Prostate gland (tissue), 2 donors: ENCODE results near the gene RBM24. TPM values are rescaled to one million over a fixed set of nuclear protein-coding genes. Genes with fewer than 3 reads are reported as not detected.
"Not testable (repeated sequence)": the region's sequence is repeated elsewhere in the genome, so short reads cannot be mapped to it uniquely, and the experiment has no call there.

Experiments
- DNase-seq: peaks from one replicate; pipeline ENCODE4 v3.0.0-alpha.2; 2019; ENCODE audit warnings: low spot score
- H3K27ac ChIP-seq, 2 donors: fragments of 200-600 bp; sonication (generic); 2 replicates each; pipeline ENCODE4 v1.5.1; 2017 to 2019
- H3K27me3 ChIP-seq: fragments of 200-600 bp; sonication (generic); replicated peaks from 2 replicates; pipeline ENCODE4 v1.5.1; 2019; ENCODE audit not compliant: insufficient read depth
- H3K36me3 ChIP-seq, 2 donors: fragments of 200-600 bp; sonication (generic); 1 replicate in 1 of 2; 2 replicates in 1 of 2; pipeline versions ENCODE4 v1.5.1 to v1.8.1; 2017 to 2019
- H3K4me1 ChIP-seq: fragments of 200-600 bp; sonication (generic); replicated peaks from 2 replicates; pipeline ENCODE4 v1.5.1; 2019
- H3K4me3 ChIP-seq, 2 donors: fragments of 200-600 bp; sonication (generic); 2 replicates each; pipeline ENCODE4 v1.5.1; 2017 to 2019
- H3K9me3 ChIP-seq: fragments of 200-600 bp; sonication (generic); 2 replicates; pipeline ENCODE4 v1.5.1; 2017
- CTCF ChIP-seq, 4 experiments: fragments of 200-600 bp in 2 of 4; fragments of 450-650 bp in 2 of 4; sonication (generic) in 2 of 4; IDR thresholded peaks; 1 replicate in 3 of 4; 2 replicates in 1 of 4; pipeline ENCODE4 v1.5.1; 2016 to 2019; ENCODE audit warnings: antibody characterized with exemption in 4 of 4, mild to moderate bottlenecking in 2 of 4, moderate library complexity in 2 of 4
- POLR2A ChIP-seq: fragments of 450-650 bp; IDR thresholded peaks from one replicate; pipeline ENCODE4 v1.6.1; 2016; ENCODE audit warnings: antibody characterized with exemption, mild to moderate bottlenecking
- POLR2AphosphoS5 ChIP-seq: sonication (generic); formaldehyde crosslinking; IDR thresholded peaks from one replicate; pipeline ENCODE4 v1.6.1; 2017; ENCODE audit warnings: antibody characterized with exemption
- WGBS: methylation state at CpG from one replicate; pipeline ENCODE4 v1.1.5; 2018; 5-methylcytosine and 5-hydroxymethylcytosine counted together
- intact Hi-C: fragments of 100-400 bp; cut with DNase I; formaldehyde crosslinking; loops from one replicate; pipeline ENCODE4 v1.14.2; 2022
- total RNA-seq, 2 donors: library from RNA; depleted of rRNA; stranded (reverse); fragments of >200 nt; gene quantifications; one replicate each; pipeline ENCODE4 v1.1.0, GENCODE V29; 2016

RBM24 gene
- total RNA-seq, 2 donors from 2014 or later, result 4.4 to 13.8 TPM

- Histone ChIP-seq H3K4me1 (no peaks in the 10 kb centered on the region), H3K36me3 (no peaks in the 10 kb centered on the region), H3K27me3 (no peaks in the 10 kb centered on the region), H3K4me3 (no peak overlapping the region), H3K27ac (no peak overlapping the region), H3K9me3 (no peaks in the 10 kb centered on the region)
- intact Hi-C loops, result no loop called here
- 45% methylated on average over 10 of the region's 10 CpGs for WGBS
- no peak for DNase-seq
- TF ChIP-seq POLR2A (no peak), POLR2AphosphoS5 (no peak), CTCF (IDR thresholded peaks at IDR 0.05) (no peak)
Observed at GRCh38 chr6:17305219-17306001, 24.2 kb downstream of the RBM24 start.

GRCh38 chr6:17311595-17312311 lies 30.6 kb downstream of the RBM24 start:
- no peak for DNase-seq

GRCh38 chr6:17313238-17313637 lies 32.1 kb downstream of the RBM24 start:
- H3K27me3 ChIP-seq, H3K9me3 ChIP-seq, H3K4me3 ChIP-seq, H3K27ac ChIP-seq, H3K36me3 ChIP-seq, DNase-seq, intact Hi-C loops, H3K4me1 ChIP-seq: not testable (repeated sequence)
- WGBS, result 96% methylated on average over 7 of the region's 7 CpGs

More at GRCh38 chr6:17311595-17312311, 30.6 kb downstream of the RBM24 start:
- TF ChIP-seq CTCF (IDR thresholded peaks at IDR 0.05) (no peak), POLR2AphosphoS5 (no peak), POLR2A (no peak)
- Histone ChIP-seq H3K4me3 (no peak overlapping the region), H3K36me3 (no peaks in the 10 kb centered on the region), H3K9me3 (no peaks in the 10 kb centered on the region), H3K27ac (no peak overlapping the region), H3K4me1 (no peaks in the 10 kb centered on the region), H3K27me3 (no peaks in the 10 kb centered on the region)
- 80% methylated on average over 12 of the region's 12 CpGs for WGBS
- intact Hi-C loops, result no loop called here

- no peak overlapping the region for H3K27ac ChIP-seq
- no peaks in the 10 kb centered on the region for H3K36me3 ChIP-seq
- H3K27me3 ChIP-seq, result no peaks in the 10 kb centered on the region
- H3K9me3 ChIP-seq, result no peaks in the 10 kb centered on the region
- DNase-seq, result no peak
- no peak overlapping the region for H3K4me3 ChIP-seq
- H3K4me1 ChIP-seq, result no peaks in the 10 kb centered on the region
- intact Hi-C loops, result no loop called here
- WGBS, result 98% methylated on average over 6 of the region's 6 CpGs
- no peak for TF ChIP-seq POLR2AphosphoS5
- TF ChIP-seq CTCF (IDR thresholded peaks at IDR 0.05), result no peak
- no peak for TF ChIP-seq POLR2A
Observed at GRCh38 chr6:17313971-17314370, 32.8 kb downstream of the RBM24 start.

GRCh38 chr6:17315262-17315661 lies 34.1 kb downstream of the RBM24 start:
- Histone ChIP-seq H3K27ac (no peak overlapping the region), H3K4me1 (no peaks in the 10 kb centered on the region), H3K27me3 (no peaks in the 10 kb centered on the region), H3K4me3 (no peak overlapping the region), H3K36me3 (no peaks in the 10 kb centered on the region), H3K9me3 (no peaks in the 10 kb centered on the region)
- TF ChIP-seq POLR2A (no peak), CTCF (IDR thresholded peaks at IDR 0.05) (no peak), POLR2AphosphoS5 (no peak)
- intact Hi-C loops, result no loop called here
- whole genome bisulfite sequencing, result 71% methylated on average over 3 of the region's 3 CpGs
- DNase-seq, result no peak
